ENCODE data around the gene MCM5. TPM values are rescaled to one million over a fixed set of nuclear protein-coding genes. Genes with fewer than 3 reads are reported as not detected.

MCM5 gene
- total RNA-seq, 1 donor = 21.3 TPM

Other genes starting within 250 kb of the MCM5 start
- gene HMGXB4, start 142.6 kb upstream of the MCM5 start, total RNA-seq = 35.1 TPM
- 190 TPM for gene TOM1, start 100.2 kb upstream of the MCM5 start, total RNA-seq
- 46.6 TPM for gene HMOX1, start 19.0 kb upstream of the MCM5 start, total RNA-seq
- 0.52 TPM for gene RASD2, start 140.7 kb downstream of the MCM5 start, total RNA-seq
- not detected for gene MB, start 217.2 kb downstream of the MCM5 start, total RNA-seq
- gene APOL6, start 248.3 kb downstream of the MCM5 start, total RNA-seq = 54.4 TPM